Measurements from ENCODE around the gene KAZALD1. TPM values are rescaled to one million over a fixed set of nuclear protein-coding genes. Genes with fewer than 3 reads are reported as not detected.

Gene KAZALD1
- total RNA-seq, 2 donors from 2014 or later = 7.0 to 7.5 TPM

- H3K36me3 ChIP-seq = no peaks in the 10 kb centered on the region
- TF ChIP-seq CTCF (IDR thresholded peaks at IDR 0.05) = no peak
- H3K4me3 ChIP-seq = no peak overlapping the region
- H3K9me3 ChIP-seq = no peaks in the 10 kb centered on the region
- H3K27me3 ChIP-seq = no peaks in the 10 kb centered on the region
- H3K27ac ChIP-seq = no peak overlapping the region
- H3K4me1 ChIP-seq = no peaks in the 10 kb centered on the region
- no peak for DNase-seq (ENCODE audit: low spot score)
Observed at GRCh38 chr10:101106351-101106750, 44.6 kb downstream of the KAZALD1 start.

DNA sequence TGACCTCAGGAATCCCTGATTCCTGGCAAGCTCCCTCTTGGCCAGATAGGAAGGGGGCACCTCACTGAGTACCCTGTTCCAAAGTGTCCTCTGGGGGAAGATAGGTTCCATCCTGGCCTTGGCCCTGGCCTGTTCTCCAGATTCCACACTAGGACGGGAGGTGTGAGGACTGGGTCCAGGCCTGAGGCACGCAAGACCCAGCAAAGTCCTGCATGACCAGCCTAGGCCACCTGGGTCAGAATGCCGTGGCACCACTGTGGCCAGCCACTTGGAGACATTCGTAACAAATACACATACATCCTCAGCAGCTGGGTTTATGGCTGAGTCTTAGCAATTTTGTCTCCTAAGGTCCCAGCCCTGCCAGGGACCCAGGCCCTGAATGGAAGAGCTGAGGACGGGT lies 46.0 kb downstream of the KAZALD1 start:
- Histone ChIP-seq H3K27ac (no peak overlapping the region), H3K36me3 (no peaks in the 10 kb centered on the region), H3K4me3 (no peak overlapping the region), H3K9me3 (no peaks in the 10 kb centered on the region), H3K27me3 (no peaks in the 10 kb centered on the region), H3K4me1 (no peaks in the 10 kb centered on the region)
- TF ChIP-seq CTCF (IDR thresholded peaks at IDR 0.05) = no peak
- no peak for DNase-seq (ENCODE audit: low spot score)

GRCh38 chr10:101110856-101111523 lies 49.2 kb downstream of the KAZALD1 start:
- DNase-seq (ENCODE audit: low spot score) = no peak
- Histone ChIP-seq H3K9me3 (no peaks in the 10 kb centered on the region), H3K36me3 (no peaks in the 10 kb centered on the region), H3K27ac (no peak overlapping the region), H3K4me3 (no peak overlapping the region), H3K27me3 (no peaks in the 10 kb centered on the region), H3K4me1 (no peaks in the 10 kb centered on the region)
- no peak for TF ChIP-seq CTCF (IDR thresholded peaks at IDR 0.05)

DNA sequence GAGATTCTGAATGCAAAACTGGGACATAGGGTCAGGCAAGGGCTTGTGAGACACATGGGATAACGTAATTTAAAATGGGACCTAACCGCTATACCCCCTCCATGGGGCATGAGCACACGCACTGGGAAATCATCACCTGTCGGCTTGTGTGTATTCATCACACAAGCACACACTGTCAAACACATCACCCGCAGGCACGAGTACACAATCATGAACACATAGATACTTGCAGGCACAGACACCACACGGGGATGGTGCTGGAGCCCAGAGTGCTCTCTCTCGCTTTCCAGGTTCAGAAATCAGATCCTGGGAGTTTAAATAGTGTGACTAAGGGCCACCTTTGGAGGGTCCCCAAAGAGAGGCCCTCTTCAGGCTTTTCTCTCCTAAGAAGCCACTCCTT lies 49.8 kb downstream of the KAZALD1 start:
- Histone ChIP-seq H3K36me3 (no peaks in the 10 kb centered on the region), H3K9me3 (no peaks in the 10 kb centered on the region), H3K4me3 (no peak overlapping the region), H3K27me3 (no peaks in the 10 kb centered on the region), H3K4me1 (no peaks in the 10 kb centered on the region), H3K27ac (no peak overlapping the region)
- no peak for TF ChIP-seq CTCF (IDR thresholded peaks at IDR 0.05)
- DNase-seq (ENCODE audit: low spot score) = no peak

GRCh38 chr10:101112799-101113594 lies 51.2 kb downstream of the KAZALD1 start:
- Histone ChIP-seq H3K4me3 (no peak overlapping the region), H3K9me3 (no peaks in the 10 kb centered on the region), H3K36me3 (no peaks in the 10 kb centered on the region), H3K4me1 (no peaks in the 10 kb centered on the region), H3K27ac (no peak overlapping the region), H3K27me3 (no peaks in the 10 kb centered on the region)
- no peak for DNase-seq (ENCODE audit: low spot score)
- TF ChIP-seq CTCF (IDR thresholded peaks at IDR 0.05) = no peak

Data from right atrium auricular region (tissue), 2 donors.